Measurements from ENCODE around the gene FIGN. TPM values are rescaled to one million over a fixed set of nuclear protein-coding genes. Genes with fewer than 3 reads are reported as not detected.

Gene FIGN
- total and polyA plus RNA-seq, 2 of the 13 experiments (the other 11 are each of a cell fraction or from before 2014, with no cell fraction given), result 6.6 to 6.7 TPM

- no peak for TF ChIP-seq SNRNP70 (IDR thresholded peaks at IDR 0.05; ENCODE audit: low read depth, low read length)
Observed at GRCh38 chr2:163757814-163758213, 22.0 kb upstream of the FIGN start (continued).

- no TSS peak for BruUV-seq (replicated peaks)
- CTCF ChIA-PET (ENCODE audit: low intra/inter-chr PET ratio, low total read pairs), result no interaction called here
- Histone ChIP-seq H3K4me1 (ENCODE audit: insufficient read depth, low read length) (no peaks in the 10 kb centered on the region), H3K79me2 (ENCODE audit: insufficient read depth, low read length) (no peaks in the 10 kb centered on the region), H3K4me3 (replicated peaks in 1 of 3; ENCODE audit: insufficient read depth in 1 of 3, low read depth in 2 of 3, low read length in 3 of 3) (no peak overlapping the region), H3K4me2 (ENCODE audit: low read depth, low read length) (no peak overlapping the region), H2AFZ (ENCODE audit: low read length) (no peak overlapping the region), H3K9ac (ENCODE audit: insufficient read depth, low read depth, low read length) (no peak overlapping the region), H3K9me3 (ENCODE audit: low read length) (no peaks in the 10 kb centered on the region), H3K27ac (ENCODE audit: extremely low read length, insufficient read depth, low read length) (no peak overlapping the region), H4K20me1 (ENCODE audit: insufficient read depth, low read length) (no peaks in the 10 kb centered on the region), H3K36me3 (replicated peaks in 1 of 2; ENCODE audit: control insufficient read depth in 1 of 2, insufficient read depth in 2 of 2, low read length in 2 of 2) (no peaks in the 10 kb centered on the region), H3K27me3 (ENCODE audit: control insufficient read depth in 1 of 2, insufficient read depth in 2 of 2, low read length in 2 of 2) (no peaks in the 10 kb centered on the region)
- DNase-seq (ENCODE audit: low spot score), result no peak
- WGBS (ENCODE audit: low lambda C conversion rate), result 7% methylated on average over 3 of the region's 4 CpGs
- no peak for FAIRE-seq
- no peak for TF ChIP-seq ZNF589 (CRISPR knock-in tag; conservative IDR thresholded peaks at IDR 0.05)
- TF ChIP-seq KIAA2018 (CRISPR knock-in tag; IDR thresholded peaks at IDR 0.05; ENCODE audit: borderline replicate concordance), result no peak
- TF ChIP-seq SP5 (CRISPR knock-in tag; IDR thresholded peaks at IDR 0.05; ENCODE audit: borderline replicate concordance, low read depth), result no peak
- no peak for TF ChIP-seq SATB2 (CRISPR knock-in tag; IDR thresholded peaks at IDR 0.05)
- POLR2A ChIA-PET, result no interaction called here
- intact Hi-C loops (cut with micrococcal nuclease; ENCODE audit: unreplicated experiment) (no loop called here), in situ Hi-C loops (cut with HindIII; ENCODE audit: extremely low pct_ligation_motif_present, low pct_unique_long_range_greater_than_20kb) (no loop called here)
- ATAC-seq, result no peak
Observed at GRCh38 chr2:163756588-163756987, 20.8 kb upstream of the FIGN start.

All from HepG2 (cell line).